ENCODE results near the gene CAD.
"Not testable (repeated sequence)": the region's sequence is repeated elsewhere in the genome, so short reads cannot be mapped to it uniquely, and the experiment has no call there.

CAD gene

DNA sequence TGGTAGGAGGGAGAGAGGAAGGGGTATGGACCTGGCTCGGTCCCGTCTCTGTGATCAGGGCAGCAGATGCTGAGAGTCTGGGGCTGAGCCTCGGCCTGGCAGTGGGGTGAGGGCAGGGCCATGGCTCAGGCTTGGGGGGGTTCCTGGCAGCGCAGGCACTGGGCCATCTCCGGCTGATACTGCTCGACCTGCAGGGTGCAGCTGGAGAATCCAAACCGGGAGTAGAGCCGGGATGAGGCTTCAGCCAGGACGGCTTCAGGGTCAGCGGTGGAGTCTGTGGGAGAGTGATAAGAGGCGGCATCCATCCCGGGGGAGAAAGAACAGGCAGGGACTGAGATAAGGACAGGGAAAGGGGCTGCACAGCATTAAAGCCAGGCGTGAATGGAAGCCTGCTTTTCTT is 38.0 kb downstream of the CAD start:
- DNase-seq, result no peak

DNA sequence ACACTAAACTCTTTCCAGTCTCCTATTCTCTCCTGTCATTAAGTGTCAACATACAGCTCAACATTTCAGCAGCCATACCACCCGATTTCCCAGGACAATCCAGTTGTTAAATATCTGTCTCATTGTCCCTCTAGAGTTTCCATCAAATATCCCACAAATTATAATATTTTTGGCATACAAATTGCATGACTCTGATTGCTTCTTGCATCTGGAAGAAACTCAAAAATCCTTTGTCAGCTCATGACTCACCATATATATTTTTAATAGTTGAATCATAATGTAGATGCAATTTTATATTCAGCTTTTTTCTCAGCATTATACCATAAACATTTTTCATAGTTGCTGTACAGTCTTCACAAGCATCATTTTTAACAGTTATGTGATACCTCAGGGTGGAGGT is 38.5 kb downstream of the CAD start:
- no peak for DNase-seq

DNA sequence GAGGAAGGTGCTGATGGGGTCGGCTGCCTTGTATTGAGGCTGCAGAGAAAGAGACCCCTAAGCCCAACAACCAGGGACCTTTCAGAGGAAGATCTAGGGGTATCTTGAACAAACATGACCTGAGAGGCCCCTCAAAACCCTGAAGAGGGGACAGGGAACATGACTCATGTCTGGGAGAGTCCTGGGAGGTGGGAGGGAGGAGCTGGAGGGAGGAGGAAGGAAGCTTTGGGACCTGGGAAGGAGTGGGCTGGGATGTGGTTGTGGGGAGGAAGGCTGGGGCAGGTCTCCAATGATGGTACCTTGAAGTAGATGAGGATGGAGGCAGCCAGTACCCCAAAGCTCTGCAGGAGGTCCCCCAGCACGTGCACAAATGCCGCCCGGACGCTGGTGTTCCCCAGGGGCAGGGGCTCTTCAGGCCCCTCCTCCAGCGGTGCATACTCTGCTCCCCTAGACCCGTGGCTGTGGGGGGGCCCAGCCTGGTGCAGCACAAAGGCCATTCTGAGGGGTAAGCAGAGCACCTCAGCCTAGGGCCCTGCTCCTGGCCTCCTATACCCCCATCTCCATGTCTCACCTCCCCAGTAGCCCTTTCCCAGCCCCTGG is 39.8 kb downstream of the CAD start:
- DNase-seq, result no peak

DNA sequence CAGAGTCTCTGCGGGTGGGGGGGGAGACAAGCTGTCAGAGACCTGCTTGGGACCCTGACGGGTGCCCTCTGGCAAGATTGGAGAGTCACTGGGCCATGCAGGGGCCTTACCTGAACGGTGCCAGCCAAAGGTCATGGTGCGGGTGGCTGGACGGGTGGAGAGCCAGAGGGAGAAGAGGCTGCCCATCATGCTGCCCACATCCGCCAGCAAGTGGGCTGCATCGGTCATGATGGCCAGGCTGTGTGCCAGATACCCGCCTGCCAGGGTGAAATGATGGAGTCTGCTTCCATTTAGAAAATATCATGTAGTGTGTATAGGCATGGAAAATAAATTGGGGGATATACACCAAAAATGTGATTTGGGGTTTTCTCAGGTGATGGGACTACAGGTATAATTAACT is 40.9 kb downstream of the CAD start:
- DNase-seq, result no peak

DNA sequence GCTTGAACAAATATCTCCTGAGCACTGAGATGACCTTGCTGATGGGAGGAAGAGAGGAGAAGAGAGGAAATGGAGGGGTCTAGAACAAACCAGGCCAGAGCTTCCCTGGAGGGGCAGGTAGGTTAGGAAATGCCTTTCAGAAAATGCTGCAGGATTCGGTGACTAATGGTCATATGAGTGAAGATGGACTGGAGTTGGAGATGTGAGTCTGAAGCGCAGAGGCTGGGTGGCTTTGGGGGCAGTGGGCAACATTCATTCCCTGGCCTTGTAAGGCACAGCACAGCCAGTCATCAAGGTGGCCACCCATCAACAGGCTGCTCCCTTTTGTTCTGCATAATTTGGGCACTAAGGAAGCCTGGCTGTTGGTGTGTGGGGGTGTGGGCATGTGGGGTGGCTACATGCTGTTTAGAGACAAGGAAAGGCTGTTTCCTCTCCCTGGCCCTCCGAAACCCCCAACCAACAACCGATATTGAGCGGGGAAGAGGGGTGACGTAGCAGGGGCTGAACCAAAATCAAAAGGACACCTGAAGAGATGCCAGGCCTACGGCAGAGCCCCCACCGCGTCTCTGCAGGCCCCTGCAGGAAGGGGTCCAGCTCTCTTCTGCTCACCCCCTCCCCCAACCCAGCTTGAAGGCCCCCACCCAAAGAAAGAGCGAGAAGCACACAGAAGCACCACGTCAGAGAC is 44.2 kb downstream of the CAD start:
- no peak for DNase-seq

DNA sequence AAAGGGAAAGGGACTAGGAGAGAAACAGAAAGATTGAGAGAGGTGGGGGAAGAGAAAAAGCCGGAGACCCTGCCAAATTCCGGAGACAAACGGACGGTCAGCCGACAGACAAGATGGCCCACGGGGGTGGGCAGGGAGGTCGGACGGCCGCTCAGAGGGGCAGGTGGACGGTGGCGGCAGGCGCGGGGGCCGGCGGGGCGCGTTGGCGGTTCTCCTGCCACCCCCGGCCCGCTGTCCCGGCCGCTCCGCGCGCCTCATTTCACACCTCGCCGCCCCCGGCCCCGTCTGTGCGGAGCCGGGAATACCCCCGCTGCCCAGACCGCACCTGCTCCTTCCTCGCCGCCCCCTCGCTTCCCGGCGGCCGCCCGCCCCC is 44.7 kb downstream of the CAD start:
- peak in 1 of 56 donors; percentile 10 for DNase-seq

DNA sequence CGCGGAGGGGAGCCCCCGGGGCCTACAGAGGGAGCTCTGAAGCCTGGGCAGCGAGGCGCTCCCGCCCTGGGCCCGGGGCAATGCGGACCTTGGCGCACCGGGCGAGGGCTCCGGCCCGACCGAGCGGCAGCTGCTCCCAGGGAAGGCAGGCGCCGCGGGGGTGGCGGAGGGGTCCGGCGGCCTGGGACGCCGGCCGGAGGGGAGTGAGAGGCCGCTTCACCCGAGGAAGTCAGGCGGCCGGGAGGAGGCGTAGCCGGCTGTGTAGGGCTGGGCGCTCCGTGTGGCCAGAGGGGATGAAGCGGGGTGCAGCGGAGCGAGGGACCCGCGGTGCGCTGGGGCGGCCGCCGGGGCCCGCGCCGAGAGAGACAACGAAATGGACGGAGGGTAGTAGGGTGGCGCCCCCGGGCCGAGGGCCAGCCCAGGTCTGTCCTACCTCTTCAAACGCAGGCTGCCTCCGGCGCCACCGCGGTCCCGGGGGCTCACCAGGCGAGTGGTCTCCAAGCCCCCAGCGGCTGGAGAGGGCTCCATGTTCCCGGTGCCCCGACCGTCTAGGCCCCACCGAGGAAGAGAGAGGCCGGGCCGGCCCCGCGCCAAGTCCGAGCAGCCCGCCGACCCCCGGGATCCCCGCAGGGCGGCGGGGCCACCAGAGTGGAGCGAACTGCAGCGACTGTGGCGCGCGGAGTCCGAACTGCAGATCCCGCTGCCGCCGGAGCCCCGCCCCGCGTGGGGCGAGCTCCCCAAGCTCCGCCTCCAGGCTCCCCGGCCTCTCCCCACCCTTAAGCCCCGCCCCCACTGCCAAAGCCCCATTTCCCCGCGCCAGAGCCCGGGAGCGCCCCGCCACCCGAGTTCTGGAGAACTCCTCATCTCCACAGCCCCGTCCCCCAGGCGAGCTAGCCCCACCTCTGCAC is 45.5 kb downstream of the CAD start, which contains the start of gene SLC30A3:
TSS of gene SLC30A3 (minus strand) at position 669 of the 908 bp plus-strand sequence. CDS start at position 528, 141 bp downstream.
- peak in 32 of 56 donors; percentile 5 to 72 (median 43) for DNase-seq

DNA sequence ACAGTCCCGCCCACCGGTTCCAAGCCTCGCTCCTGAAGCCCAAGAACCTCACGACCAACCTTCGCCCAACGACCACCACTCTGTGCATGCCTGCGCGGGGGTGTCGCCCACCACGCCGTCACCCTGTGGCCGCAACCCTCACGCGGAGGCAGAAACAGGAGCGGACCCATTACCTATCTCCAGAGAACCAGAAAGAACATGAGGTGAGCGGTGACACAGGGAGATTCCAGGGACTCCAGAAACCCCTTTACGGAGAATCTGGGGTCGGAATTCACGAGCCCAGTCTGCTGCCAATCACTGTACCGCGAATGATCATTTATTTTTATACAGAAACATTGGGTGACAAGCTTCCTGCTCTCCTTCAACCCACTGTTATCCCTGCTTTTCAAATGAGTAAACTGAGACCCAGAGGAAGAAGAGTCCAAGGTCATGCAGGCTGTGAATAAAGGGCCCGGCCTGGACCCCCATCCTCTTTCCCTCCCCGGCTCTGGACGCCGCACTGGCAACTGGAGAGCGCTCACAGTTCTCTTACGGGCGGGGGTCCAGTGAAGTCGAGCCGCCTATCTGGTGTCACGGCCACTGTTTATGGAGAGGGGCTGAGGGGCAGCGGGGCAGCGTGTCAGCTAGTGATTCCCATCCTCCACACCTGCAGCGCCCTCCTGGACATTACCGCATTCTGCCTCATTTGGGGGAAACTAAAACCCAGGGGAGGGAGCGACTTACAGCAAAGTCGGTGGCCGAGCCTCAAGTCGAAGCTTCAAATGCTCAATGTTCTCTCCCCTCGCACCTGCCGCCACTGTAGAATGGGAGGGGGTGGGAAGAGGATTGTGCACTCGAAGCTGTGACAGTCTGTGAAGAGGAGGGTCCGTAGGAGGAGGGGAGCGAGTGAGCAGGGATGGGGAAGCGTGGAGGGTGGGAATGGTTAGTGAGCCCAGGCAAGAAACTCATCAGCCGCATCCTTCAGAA is 46.4 kb downstream of the CAD start:
- DNase-seq, result peak in 10 of 56 donors; percentile 12 to 40 (median 24)

DNA sequence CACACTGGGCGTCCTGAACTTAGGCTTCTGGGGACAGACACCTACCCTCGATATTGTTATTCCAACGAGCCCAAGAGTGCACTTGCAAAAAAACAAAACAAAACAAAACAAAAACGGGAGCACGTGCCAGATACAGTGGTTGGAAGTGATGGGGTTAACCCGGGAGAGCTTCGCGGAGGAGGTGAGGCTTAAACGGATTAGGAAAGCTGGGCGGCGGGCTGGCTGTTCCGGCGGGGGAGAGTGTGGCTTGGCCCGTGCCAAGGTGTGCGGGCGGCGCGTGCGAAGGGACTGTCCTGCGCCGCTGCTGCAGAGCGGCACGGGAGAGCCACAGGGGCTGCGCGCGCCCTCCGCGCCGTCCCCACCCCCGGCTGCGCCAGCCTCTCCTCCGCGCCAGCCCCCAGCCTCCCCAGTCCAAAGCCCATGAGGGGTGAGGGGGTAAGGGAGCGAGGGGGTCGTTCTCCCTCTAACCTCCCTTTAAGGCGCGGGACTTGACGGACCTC is 47.1 kb downstream of the CAD start:
- no peak for DNase-seq

DNA sequence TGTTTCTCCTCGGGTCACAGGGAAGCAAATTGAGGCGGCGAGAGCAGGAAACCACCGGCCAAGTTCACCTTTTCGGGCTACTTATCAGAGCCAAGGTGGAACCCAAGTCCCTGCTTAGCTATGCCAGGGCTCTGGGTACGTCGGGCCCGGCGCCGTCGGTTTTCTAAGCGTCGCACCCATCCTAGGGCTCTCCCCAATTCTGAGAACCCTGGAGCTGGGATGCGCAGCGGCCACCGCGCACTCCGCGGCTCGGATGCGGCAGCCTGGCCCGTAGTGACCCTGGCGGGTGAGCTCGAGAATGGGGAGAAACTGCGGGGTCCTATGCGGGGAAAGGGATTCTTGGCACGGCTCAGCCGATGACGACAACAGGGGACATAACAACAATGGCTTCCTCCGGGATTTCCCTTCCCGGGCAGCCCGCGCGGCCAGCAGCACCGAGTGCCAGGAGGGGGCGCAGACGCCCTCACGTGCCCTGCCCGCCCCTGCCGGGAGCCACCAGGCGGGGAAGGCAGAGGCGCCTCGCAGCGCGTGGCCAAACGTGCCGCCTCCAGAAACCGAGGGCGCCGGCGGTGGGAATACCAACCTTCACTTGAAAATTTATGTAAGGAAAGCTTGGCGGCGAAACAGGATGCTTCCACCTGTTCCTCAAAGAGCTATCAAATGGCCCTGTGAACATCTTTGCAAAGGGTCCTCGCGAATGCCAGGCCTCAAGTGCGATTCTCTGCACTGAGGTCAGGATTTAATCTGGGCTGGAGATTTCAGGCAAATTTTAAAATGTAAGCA is 47.8 kb downstream of the CAD start:
- peak in 23 of 56 donors; percentile 6 to 63 (median 23) for DNase-seq

DNA sequence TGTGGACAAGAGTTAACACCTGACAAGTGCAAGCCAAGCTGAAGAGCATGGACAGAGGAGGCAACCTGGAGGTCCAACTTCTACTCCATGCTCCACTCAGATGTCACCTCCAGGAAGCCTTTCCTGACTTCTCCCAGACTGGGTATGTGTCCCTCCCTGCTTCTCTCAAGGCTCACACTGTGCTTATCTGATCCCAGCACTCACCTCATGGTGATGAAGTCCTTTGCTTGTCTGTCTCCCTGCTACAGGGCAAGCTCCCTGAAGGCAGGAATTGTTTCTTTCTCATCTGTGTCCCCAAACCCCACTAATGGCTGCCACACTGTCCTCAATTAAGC is 48.3 kb downstream of the CAD start:
- DNase-seq, result no peak

DNA sequence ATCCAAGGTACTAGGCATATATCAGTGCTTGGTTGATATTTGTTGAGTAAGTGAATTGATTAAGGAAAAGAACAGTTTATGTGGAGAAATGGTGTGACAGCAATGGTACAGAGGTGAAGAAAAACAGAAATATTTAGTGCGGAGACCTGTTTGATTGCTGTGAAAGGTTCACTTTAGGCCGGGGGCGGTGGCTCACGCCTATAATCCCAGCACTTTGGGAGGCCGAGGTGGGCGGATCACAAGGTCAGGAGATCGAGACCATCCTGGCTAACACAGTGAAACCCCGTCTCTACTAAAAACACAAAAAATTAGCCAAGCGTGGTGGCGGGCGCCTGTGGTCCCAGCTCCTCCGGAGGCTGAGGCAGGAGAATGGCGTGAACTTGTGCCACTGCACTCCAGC is 51.1 kb downstream of the CAD start:
- not testable (repeated sequence) for DNase-seq

DNA sequence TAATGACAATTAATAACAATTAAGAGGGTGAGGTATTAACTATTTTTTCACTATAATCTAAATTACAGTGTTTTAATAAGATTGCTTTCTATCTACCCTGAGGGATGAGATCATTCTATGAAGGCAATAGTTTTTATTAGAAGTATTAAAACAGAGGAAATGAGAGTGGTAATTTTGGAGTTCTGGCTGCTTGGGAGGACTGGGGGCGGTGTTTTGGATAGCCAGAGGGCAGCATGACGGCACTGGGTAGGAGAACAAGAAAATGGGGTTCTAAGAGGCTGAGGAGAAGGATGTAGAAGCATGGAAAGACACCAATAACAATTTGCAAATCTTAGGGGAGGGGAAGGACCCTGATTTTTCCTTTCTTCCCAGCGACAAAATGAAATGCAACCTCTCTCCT is 53.0 kb downstream of the CAD start:
- no peak for DNase-seq

DNA sequence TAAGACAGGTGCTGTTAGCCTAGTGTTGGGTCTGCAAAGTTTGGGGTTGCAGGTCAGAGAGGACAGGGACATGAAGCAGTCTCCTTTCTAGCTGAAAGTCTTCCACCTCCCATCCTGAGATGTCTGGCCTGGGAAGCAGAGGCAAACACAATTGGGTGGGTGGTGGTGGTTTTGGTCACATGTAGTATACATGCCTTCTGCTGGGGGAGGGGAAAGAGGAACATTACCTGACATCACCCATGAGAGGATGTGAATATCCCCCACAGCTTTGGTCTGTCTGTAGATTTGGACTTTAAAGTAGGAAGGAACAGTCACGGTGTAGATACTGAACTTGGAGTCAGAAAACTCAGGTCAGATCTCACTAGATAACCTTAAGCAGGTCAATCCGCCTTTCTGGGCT is 53.5 kb downstream of the CAD start:
- no peak for DNase-seq

DNA sequence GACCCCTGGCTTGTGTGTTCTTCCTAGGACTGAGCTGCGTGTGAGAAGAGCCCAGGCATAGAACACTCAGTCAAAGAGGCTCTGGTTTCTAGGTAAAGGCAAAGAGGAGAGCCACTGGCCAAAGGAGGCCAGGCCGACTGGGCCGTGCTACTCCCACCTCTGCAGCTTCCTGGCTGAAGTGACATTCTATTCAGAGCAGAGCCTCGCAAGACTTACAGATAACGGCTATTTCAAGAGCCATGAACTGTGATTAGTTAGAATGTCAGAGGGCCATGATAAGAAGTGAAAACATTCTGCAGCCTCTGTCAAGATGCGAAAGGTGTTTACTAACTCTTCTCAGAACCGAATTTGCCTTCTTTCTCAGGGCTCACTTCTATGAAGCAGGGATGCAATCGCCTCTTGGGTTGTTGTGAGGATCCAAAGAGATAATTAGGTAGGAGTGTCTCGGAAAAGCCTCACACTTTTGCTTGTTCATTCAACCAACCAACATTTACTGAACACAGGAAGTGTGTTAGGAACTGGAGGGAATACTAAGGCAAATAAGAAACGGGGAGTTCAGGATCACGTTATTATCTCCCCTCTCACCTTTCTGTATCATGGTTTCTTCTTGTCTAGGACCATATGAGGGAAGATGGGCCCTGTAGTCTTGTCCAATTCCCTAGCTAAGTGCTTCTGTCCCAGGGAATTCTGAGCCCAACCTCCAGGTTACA is 54.6 kb downstream of the CAD start:
- no peak for DNase-seq

DNA sequence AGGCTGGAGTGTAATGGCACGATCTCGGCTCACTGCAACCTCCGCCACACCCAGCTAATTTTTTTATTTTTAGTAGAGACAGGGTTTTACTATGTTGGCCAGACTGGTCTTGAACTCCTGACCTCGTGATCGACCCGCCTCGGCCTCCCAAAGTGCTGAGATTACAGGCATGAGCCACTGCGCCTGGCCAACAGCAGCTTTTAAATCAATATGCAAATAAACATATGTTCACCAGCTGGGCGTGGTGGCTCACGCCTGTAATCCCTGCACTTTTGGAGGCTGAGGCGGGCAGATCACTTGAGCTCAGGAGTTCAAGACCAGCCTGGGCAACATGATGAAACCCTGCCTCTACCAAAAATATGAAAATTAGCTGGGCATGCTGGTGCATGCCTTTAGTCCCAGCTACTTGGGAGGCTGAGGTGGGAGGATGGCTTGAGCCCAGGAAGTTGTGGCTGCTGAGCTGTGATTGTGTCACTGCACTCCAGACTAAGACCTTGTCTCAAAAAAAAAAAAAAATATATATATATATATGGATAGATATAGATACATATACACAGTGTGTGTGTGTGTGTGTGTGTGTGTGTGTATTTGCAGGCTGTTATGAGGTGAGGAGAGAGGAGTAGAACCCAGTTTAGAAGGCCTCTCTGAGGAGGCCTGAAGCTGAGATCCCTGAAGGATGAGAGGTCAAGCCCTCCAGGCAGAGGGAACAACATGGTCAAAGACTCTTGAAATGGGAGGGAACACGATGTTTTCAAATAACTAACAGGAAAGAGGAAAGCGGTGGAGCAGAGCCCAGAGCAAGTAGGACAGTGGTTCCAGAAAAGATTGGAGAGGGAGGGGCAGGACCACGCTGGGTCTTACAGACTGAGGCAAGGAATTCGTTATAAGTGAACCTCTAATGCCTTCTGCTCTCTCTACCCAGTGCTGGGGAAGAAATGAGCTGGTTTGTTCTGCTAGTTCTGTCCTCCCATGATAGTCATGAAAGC is 55.7 kb downstream of the CAD start:
- DNase-seq, result not testable (repeated sequence)

DNA sequence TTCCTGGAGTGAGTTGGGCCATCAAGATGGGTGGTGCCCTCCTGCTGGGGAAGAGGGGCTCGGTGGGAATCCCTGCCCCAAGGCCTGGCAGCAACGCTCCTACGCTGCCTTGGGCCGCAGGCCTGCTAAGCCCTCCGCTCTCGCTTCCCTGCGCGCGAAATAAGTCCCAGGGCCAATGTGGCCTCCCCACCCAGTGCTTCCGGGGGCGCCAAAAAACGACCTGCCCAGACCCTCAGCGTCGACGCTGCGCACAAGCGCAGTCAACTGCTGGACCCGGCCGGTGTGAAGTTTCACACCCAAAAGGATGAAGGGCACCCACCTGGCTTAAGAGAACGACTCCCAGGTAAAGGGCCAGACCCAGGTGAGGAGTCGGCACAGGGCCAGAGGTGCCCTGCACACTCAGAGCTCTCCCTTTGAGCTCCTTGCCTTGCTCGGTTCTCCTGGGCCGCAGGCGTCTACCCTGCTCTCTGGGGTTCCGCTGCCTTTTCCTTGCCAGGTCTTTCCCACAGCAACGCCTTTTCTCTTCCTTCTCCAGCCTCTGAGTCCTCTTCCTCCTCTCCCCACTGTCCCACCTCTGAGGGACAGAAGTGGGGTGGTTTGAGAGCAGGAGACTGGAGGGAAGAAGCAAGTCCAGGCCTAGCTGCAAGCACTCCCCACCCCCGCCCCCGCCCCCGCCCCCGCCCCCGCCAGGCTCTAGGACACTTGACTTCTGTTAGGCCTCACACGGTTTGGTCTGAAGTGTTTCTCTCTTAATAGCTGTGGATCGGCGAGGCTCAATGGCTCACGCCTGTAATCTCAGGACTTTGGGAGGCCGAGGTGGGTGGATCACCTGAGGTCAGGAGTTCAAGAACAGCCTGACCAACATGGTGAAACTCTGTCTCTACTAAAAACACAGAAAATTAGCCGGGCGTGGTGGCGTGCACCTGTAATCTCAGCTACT is 58.3 kb downstream of the CAD start, which contains the start of gene DNAJC5G:
TSS of gene DNAJC5G (plus strand) at position 223 of the 940 bp plus-strand sequence. CDS start 1,296 bp downstream, outside the sequence.
- no peak for DNase-seq
